AG20443 (cell line): ENCODE data around the gene C1QTNF5.

Source experiments
- DNase-seq: peaks from one replicate; pipeline ENCODE4 v3.0.0; 2012; ENCODE audit warnings: low spot score, mixed read lengths

Gene C1QTNF5

GRCh38 chr11:119295178-119295577 is 45.5 kb downstream of the C1QTNF5 start:
- DNase-seq = no peak

- no peak for DNase-seq
Observed at GRCh38 chr11:119293461-119293860, 47.2 kb downstream of the C1QTNF5 start.

GRCh38 chr11:119290894-119291497 is 49.7 kb downstream of the C1QTNF5 start:
- no peak for DNase-seq
